ENCODE results near the gene HMGA1.
A peak's percentile ranks its signal among the peaks of the same experiment; 100 is the strongest.

The HMGA1 gene, protein sequence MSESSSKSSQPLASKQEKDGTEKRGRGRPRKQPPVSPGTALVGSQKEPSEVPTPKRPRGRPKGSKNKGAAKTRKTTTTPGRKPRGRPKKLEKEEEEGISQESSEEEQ

DNA sequence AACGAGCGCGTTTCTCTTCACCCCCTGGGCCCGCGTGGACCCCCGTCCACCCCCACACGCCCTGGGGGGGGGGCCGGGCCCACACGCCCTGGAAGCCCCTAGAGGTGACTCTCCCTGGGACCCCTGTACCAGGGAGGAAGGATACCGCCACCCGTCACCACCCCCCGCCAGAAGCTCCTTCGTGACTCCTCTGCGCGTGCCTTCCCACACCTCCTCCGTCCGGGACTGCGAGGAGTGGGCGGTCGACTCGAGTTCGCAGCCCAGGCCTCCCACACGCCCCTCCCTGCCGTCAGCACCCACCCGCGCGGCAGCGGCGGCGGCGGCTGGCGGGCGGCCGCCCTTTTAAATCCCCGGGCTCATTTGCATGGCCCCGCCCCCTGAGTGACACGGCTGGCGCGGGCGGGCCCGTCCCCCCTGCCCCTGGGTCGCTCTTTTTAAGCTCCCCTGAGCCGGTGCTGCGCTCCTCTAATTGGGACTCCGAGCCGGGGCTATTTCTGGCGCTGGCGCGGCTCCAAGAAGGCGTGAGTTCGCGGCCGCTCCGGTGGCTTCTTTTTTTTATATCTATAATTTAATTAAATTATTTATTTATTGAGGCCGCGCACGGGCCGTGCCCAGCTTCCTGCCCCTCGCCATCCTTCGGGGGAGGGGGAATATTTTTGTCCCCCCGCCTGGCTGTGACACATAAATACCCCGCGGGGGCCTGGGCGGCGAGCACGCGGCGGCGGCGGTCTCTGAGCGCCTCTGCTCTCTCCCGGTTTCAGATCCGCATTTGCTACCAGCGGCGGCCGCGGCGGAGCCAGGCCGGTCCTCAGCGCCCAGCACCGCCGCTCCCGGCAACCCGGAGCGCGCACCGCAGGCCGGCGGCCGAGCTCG, at the start of gene HMGA1:
Gene HMGA1 (plus strand): TSS at position 431 of the 873 bp plus-strand sequence. CDS start 3,908 bp downstream, outside the sequence.
- peak; percentile 84 for DNase-seq (ENCODE audit: low spot score)

DNA sequence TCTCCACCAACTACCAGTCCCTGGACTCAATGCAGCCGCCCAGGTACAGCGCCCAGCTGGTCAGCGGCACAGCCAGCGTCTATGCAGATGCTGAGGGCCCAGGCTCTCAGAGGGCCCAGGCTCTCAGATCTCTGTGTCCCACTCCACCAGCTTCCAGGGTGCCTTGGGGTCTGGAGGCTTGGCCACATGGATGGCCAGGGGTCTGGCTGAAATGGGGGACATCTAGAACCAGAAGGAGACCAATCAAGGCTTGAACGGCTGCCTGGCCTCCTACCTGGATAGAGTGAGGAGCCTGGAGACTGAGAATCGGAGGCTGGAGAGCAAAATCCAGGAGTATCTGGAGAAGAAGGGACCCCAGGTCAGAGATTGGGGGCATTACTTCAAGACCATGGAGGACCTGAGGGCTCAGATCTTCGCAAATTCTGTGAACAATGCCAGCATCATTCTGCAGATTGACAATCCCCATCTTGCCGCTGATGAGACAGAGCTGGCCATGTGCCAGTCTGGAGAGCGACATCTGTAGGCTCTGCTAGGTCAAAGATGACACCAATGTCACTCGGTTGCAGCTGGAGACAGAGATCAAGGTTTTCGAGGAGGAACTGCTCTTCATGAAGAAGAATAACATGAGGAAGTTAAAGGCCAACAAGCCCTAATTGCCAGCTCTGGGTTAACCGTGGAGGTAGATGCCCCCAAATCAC, 46.7 kb upstream of the HMGA1 start:
- DNase-seq (ENCODE audit: low spot score) = peak; percentile 18

DNA sequence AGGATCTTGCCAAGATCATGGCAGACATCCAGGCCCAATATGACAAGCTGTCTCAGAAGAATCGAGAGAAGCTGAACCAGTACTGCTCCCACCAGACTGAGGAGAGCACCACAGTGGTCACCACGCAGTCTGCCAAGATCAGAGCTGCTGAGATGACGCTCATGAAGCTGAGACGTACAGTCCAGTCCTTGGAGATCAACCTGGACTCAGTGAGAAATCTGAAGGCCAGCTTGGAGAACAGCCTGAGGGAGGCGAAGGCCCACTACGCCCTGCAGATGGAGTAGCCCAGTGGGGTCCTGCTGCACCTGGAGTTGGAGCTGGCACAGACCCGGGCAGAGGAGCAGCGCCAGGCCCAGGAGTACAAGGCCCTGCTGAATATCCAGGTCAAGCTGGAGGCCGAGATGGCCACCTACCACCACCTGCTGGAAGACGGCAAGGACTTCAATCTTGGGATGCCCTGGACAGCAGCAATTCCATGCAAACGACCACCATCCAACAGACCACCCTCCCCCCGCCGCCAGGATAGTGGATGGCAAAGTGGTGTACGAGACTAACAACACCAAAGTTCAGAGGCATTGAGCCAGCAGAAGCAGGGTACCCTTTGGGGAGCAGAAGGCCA, 46.1 kb upstream of the HMGA1 start:
- no peak for DNase-seq (ENCODE audit: low spot score)

DNA sequence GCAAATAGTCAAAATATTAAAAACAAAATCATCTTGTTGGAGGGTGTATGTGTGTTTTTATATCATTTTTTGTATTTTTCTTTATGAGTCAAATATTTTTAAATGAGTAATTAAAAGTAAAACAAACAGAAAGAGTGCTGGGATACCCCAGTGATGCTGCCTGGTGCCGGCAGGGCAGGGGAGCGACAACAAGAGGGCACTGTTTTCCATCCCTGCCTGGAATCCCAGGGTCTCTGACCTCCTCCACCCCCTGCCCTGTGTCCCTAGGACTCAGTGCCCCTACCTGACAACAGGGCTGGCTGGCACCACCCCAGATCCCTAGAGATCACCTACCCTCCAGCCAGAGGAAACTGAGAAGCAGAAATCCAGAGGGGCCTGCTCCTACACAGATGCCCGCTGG, 41.9 kb upstream of the HMGA1 start:
- DNase-seq (ENCODE audit: low spot score) = no peak

DNA sequence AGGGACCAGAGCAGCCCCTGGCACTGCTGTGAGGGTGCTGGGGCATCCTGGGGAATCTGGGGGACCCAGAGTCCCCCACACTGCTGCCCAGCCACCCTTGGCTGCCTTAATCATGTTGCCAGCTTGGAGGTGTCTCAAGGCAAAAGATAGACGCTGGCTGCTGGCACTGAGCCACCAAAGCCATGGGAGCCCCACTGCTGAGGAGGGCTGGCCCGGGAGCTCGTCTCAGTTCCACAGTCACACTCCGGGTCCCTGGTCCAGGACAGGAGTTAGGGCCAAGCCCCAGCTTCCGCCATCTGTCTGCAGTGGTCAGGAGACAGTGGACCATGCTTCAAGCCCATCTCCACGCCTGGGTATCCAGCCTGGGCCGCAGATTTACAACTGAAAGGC, 41.0 kb upstream of the HMGA1 start:
- DNase-seq (ENCODE audit: low spot score) = no peak

DNA sequence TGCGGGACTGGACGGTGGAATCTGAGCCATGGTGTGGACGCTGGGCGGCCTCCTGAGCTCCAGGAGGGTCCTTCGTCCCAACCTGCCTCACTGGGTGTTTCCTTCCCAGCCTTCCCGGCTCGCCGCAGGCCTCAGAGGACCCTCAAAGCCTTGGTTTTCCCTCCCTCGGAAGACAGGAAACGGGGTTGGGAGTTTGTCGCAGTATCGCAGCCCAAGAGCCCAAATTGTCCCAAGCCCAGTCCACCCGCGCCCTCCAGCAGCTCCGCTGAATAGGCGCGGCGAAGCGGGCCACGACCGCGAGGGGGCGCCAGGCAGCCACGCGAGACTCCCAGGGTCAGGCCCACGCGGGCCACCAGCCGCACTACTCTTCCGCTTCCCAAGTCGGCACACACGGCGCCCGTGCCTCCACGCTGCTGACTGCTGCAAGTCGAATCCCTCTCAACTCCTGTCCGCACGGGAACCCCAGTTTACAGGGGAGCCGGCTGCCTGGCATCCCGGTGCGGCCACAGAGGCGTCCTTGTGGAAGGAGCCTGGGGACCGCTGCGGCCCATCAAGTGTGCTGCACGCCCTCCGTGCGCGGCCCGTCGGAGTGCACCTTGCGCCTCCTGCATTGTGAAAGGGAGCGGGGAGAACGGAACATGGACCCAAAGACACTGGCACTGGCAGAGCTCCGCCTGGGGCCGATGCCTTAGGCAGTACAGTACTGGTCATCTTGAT, 40.4 kb upstream of the HMGA1 start:
- DNase-seq (ENCODE audit: low spot score) = peak; percentile 71

DNA sequence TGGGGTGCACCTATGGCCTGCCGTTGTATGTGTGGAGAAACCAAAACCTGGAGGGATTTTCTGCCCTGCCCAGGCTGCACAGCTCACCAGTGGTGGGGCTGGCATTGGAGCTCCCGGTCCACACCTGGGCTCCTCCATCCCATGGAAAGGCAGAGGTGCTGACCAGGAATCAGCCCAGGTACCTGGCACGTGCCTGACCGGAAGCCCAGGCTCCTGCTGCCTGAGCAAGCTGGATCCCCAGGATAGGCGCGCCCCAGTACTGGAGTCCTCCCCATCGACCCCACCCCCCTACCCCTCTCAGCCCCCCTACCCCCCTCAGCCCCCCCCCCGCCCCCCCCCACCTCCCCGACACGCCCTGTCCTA, 39.9 kb upstream of the HMGA1 start:
- no peak for DNase-seq (ENCODE audit: low spot score)

DNA sequence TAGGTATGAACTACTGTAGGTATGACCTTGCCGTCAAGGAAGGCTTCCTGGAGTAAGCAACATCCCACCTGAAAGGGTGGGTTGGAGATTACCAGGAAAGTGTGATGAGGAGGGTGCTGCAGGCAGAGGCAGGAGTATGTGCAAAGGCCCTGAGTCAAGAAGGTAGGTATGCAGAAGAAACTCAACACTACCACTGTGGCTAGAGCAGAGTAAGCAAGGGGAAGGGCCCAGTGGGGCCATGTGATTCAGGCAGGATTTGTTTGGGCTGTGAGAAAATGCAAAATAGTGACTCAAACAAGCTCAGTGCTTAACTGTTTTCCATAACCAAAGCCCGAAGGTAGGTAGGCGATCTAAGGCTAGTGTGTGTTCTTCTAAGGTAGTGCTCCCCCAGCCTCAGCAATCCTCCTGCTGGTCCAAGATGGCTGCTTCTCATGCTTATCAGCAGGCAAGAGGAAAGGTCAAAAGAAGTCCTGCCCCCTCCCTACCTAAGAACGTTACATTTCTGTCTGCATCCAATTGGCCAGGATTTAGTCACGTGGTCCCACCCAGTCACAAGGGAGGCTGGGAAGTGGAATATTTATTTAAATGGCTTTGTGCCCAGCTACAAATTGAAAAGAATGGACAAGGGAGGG, 36.2 kb upstream of the HMGA1 start:
- DNase-seq (ENCODE audit: low spot score) = no peak

DNA sequence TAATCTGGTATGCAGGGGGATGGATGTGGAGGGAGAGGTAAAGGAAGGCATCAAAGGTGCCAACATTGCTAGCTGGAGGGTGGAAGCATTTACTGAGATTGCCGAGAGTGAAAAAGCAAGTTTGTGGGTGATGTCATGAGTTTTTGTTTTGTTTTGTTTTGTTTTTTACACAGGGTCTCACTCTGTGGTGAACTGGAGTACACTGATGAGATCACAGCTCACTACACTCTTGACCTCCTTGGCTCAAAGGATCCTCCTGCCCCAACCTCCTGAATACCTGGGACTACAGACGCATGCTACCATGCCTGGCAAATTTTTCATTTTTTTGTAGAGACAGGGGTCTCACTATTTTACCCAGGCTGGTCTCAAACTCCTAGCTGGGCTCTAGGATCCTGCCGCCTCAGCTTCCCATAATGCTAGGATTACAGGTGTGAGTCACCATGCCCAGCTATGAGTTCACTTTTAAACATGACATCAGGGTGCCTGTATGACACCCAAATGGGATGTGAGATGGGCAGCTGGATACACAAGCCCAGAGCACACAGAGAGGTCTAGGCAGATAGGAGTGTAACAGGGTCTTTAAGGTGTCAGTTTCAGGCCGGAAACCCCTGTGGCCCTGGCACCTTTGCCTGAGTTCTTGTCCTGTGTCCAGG, 35.1 kb upstream of the HMGA1 start:
- DNase-seq (ENCODE audit: low spot score) = no peak

DNA sequence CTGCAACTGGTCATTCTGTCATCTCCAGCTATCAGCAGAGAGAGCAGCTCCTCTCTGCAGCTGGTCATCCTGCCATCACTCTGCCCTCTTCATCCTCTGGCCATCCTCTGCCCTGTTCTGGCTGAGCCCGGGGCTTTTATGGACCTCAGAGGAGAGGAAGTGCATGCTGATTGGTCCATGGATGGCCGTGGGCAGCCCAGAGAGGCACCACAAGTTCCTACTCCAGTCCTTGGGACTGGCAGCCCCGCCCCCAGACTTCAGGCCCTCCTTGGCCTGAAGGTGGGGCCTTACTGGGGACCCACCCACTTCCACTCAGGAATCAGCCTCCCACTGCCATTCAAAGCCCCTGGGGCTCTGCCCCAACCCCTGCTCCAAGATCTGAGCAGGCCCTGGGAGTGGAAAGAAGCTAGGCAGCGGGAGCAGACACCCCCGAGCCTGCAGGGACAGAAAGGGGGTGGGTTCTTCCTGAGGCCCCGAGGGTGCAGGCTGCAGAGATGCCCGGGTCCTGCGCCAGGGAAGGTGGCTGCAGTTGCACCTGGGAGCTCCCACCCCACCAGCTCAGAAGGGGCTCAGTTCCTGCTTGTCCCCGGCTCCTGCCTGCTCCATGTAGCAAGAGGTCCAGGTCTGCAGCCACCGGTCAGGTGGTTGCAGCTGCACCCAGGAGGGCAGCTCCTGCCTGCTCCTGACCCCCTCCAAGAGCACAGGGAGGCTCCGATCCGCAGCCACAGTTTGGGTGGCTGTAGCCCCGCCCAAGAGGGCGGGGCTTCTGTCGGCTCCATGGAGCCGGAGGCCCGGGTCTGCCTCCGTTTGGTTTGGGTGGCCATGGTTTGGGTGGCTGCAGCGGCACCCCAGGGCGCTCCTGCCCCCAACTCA, 34.1 kb upstream of the HMGA1 start:
- no peak for DNase-seq (ENCODE audit: low spot score)

DNA sequence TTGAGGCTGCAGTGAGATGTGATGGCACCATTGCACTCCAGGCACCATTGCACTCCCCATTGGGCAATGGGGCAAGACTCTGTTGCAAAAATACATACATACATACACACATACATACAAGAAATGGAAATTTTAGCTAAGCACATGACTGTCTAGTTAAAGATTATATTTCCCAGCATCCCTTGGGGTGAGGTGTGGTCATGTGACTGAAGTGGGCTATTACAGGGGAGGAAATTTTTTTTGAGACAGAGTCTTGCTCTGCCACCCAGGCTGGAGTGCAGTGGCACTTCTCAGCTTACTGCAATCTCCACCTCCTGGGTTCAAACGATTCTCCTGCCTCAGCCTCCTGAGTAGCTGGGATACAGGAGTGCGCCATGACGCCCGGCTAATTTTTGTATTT, 32.0 kb upstream of the HMGA1 start:
- DNase-seq (ENCODE audit: low spot score) = no peak

DNA sequence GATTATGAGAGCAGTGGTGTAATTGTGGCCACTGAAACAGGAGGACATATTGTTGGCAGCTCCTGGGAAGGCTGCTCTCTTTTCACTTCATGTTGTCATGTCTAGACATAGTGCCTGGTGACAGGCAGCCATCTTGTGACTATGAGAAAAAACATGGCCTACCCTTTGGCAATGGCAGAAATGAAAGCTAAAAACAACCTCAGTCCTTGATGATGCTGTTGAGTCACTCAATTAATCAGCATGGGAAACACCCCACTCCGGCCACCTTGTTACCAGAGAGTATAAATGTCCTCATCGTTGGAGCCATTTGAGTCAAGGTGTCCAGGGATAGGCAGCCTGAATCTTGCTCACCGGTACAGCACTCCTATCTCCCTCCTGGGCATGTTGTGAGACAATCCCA, 31.2 kb upstream of the HMGA1 start:
- DNase-seq (ENCODE audit: low spot score) = no peak

DNA sequence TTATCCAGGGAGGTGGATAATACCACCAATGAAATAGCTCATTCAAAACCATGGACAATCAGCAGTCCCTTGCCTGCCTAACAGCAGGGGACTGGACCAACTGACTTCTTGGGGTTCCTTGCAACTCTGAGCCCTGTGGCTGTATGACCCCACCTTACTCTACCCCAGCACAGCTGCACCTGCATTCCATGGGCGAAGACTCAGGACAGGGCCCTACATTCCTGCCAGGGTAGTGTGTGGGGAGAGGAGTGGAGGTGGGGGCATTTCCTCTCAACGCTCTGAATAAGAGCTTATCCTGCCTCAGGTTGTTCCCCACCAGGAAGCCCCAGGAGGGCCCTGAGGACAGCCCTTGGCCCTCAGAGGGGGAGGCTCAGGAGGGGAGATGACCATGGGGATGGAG, 30.8 kb upstream of the HMGA1 start:
- no peak for DNase-seq (ENCODE audit: low spot score)

DNA sequence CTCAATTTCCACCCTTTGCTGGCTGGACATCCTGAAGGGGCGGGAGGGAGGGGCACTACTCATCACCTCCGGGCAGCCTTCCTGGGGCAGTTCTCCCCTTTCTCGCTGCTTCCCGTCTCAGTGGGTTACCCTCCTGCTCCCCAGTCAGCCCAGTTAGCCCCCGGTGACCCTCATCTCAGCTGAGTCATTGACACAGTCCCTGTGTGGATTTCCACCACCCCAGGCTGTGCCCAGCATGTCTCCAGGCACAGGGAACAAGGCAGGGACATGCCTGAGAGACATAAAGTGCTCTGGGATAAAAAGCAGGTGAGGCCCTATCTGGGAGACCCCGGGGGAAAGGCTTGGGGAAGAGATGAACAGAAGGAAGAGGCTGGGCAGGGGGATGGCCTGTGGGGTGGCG, 29.9 kb upstream of the HMGA1 start:
- DNase-seq (ENCODE audit: low spot score) = no peak

DNA sequence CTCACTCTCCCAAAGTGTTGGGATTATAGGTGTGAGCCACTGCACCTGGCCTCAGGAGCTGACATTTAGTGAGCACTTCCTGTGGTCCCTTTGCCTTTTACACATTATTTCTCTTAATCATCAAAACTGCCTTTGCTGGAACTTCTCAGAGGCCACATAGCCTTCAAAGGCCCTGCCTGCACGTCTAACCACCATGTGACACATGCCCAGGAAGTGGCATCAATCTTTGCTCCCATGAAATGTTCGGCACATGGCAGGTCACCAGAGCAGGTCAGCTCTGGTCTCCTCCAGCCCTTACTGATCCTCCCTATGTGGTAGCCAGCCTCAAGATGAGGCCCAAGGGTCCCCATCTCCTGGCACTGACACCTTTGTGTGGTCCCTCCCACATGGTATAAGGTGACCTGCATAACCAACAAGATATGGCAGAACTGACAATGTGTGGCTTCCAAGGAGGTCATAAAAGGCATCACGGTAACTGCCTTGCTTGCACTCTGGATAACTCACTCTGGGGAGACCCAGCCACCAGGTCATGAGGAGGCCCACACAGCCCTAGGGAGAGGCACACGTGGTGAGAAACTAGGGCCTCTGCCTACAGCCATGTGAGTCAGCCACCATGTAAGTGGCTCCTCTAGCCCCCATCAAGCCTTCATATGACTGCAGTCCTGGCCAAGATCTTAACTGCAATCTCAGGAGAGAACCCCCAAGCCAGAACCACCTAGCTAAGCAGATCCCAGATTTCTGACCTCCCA, 28.8 kb upstream of the HMGA1 start:
- no peak for DNase-seq (ENCODE audit: low spot score)

DNA sequence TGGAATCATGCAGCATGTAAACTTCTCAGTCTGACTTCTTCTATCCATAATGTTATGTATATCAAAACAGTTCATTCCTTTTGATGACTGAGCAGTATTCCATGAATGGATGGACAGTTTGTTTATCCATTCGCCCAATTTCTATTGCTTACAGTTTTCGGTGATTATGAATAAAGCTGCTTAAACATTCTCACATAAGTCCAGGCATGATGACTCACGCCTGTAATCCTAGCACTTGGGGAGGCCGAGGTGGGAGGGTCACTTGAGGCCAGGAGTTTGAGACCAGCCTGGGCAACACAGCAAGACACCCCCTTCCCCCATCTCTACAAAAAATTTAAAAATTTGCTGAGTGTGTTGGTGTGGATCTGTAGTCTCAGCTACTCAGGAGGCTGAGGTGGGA, 22.9 kb upstream of the HMGA1 start:
- no peak for DNase-seq (ENCODE audit: low spot score)

DNA sequence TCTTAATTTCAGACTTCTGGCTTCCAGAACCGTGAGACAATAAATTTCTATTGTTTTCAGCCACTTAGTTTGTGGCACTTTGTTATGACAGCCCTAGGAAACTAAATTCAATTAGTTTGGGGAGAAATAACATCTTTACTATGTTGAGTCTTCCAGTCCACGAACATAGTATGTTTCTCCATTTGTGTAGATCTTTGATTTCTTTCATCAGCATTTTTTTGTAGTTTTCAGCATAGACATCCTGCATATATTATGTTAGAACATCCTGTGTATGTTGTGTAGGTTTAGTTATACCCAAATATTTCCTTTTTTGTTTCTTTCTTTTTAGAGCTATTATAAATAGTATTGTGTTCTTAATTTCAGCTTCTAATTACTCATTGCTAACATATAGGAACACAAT, 18.0 kb upstream of the HMGA1 start:
- no peak for DNase-seq (ENCODE audit: low spot score)

DNA sequence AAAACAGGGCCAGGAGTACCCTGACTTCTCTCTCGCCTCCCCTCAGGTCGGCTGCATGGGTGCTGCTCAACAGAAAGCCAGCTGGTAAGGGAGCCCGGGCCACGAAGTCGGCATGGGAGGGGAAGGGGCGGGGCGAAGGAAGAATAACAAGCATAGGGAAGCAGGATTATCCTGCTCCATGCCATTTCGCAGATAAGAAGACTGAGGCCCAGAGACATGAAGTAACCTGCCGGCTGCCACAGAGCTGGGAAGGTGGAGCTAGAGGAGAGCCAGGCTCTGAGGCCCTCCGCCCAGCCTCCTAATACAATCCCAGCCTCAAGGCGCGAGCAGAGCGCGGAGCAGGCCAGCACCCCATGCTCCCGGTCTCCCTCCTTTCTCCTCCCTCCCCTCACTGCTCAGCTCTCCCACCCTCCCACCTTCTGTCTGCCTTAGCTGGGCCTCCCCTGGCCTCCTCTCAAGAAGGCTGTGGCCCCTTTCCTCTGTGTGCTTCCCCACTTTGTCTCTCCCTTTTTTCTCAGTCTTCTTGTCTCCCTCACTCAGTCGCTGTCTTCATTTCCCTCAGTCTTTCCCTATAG, 13.2 kb upstream of the HMGA1 start:
- DNase-seq (ENCODE audit: low spot score) = no peak
